NCI-H226 (cell line): ENCODE data around the gene SBF2.

ENCODE experiments used
- DNase-seq: peaks from one replicate; pipeline ENCODE4 v3.0.0-alpha.2; 2015

SBF2 gene

GRCh38 chr11:10293423-10294289 is at the start of gene SBF2:
Gene SBF2 (minus strand): TSS chr11:10294219. CDS start chr11:10294069, 150 bp downstream.
- DNase-seq, result peak; percentile 95

GRCh38 chr11:10338287-10338686 is 44.3 kb upstream of the SBF2 start:
- no peak for DNase-seq

GRCh38 chr11:10333490-10333889 is 39.5 kb upstream of the SBF2 start:
- DNase-seq, result no peak

- no peak for DNase-seq
These were observed 37.7 kb upstream of the SBF2 start for GRCh38 chr11:10331548-10332289.

DNA sequence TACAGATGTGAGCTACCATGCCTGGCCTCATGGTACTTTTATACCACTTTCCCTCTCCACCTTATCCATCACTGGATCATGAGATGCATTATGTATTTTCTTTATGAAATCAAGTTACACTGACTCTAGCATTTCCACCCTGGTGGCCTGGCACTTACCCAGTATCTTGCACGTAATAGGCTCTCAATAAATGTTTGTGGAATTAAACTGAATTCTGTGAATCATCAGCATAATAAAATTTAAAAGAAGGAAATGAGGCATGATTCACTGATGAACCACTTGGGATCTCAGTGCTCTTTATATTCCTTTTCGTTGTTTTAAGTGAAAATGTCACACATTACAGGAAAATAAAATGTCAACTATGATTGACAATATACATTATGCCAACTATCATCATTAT is 35.9 kb upstream of the SBF2 start:
- DNase-seq, result peak; percentile 74

- no peak for DNase-seq
These were observed 35.3 kb upstream of the SBF2 start for GRCh38 chr11:10329356-10329755.

GRCh38 chr11:10328314-10329098 is 34.5 kb upstream of the SBF2 start:
- peak; percentile 70 for DNase-seq

DNA sequence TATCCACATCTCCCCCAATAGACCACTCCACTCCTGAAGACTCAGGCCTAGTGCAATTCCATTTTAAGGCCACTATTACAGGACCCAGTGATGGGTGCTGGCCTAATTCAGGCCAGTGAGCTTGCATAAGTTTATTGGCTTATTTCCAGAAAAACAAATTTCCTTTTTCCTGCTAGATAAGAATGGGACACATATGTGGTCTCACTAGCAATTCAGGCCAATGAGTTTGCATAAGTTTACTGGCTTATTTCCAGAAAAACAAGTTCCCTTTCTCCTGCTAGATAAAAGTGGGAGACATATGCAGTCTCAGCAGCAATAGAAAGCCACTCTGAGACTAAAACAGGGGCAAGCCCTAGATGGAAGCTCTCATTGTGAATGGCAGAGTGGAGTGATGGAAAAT is 33.2 kb upstream of the SBF2 start:
- DNase-seq, result peak; percentile 66

GRCh38 chr11:10326012-10326964 is 32.3 kb upstream of the SBF2 start:
- DNase-seq, result no peak

GRCh38 chr11:10325277-10326011 is 31.4 kb upstream of the SBF2 start:
- no peak for DNase-seq

DNA sequence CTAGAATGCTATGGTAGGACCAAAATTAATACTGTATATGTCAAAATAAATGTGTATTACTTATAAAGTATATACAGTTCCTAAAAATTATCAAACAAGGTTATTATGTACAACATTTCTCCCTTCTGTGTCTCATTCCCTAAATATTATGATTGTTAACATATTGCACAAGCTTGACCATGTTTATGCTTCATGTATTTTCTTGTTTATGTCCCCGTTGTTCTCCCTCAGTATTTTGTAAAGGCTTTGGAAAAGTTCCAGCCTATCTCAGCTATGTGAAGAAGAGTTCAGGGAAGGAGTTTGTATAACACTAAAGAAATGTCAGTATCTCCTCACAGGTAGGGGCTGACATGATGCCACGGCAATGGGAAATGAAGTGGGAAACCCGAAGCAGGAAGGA is 30.5 kb upstream of the SBF2 start:
- DNase-seq, result no peak

- no peak for DNase-seq
These were observed 29.8 kb upstream of the SBF2 start for GRCh38 chr11:10323793-10324170.

GRCh38 chr11:10322830-10323792 is 29.1 kb upstream of the SBF2 start:
- DNase-seq, result peak; percentile 55

GRCh38 chr11:10322401-10322800 is 28.4 kb upstream of the SBF2 start:
- DNase-seq, result no peak

GRCh38 chr11:10320736-10321465 is 26.9 kb upstream of the SBF2 start:
- DNase-seq, result no peak

DNA sequence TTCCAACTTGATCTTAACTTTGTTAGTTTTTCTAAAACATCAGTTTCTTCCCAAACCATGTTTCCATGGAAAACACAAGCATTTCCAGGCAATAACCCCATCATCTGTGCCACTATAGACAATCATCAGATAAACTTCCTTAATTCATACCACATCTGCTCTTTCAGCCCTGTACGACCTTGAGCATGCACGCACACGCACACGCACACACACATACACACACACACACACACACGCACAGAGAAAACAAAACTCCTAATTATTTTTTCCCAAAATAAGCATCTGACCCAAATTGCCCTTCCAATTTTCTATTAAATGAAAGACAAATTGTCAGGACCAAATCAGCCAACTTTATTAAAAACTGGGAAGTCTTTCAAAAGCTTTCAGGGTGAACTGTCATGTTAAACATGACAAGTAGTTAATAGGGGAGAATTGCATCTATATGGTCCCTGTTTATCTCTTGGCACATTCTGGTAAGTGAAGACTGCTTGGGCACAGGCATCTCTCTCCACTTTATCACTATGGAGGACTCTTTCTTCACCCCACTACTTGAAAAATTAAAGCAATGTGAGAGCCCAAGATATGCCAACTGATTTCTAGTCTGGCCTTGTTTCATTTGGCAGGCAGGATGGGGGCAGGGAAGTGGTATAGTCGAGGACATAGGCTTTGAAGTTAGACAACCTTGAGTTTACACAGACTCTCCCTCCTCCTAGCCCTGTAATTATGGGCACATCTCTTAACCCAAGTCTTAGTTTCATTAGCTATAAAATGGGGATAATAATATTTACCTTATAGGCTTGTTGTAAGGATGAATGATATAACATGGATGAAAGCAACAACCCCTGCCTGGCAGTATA is 25.9 kb upstream of the SBF2 start:
- no peak for DNase-seq

GRCh38 chr11:10318527-10318802 is 24.4 kb upstream of the SBF2 start:
- DNase-seq, result no peak

DNA sequence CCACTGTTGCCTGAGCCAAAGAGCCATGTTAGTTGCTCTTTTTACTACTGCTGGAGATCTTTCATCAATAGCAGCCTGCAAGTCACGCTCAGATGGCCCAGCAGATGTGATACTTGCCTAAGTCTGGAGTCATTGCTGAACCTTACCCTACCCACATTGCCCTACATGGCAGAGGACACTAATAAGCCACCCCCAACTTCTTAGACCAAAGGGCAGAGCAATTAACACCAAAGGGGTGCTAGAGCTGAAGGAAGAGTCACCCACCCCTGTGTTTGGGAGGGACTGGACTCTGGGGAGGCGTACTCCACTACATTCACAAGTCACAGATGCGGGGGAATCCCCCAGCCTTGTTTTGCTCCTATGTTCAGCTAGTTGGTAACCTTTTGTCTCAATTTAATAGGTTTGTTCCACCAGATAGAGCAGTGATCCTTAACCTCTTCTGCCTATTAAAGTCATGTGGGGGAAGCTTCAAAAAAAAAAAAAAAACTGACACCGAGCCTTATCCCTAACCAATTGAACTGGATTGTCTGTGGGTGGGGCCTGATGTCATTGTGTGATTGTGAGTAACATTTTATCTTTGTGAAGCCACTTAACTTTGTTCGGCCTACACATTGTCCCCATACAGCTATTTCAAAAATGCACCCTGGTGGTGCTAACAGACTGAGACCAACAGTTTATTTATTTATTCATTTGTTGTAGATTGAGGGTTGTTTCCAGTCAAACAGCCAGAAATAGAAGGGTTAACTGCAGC is 23.9 kb upstream of the SBF2 start:
- DNase-seq, result no peak
